Measurements from ENCODE around the gene UXS1. TPM values are rescaled to one million over a fixed set of nuclear protein-coding genes. Genes with fewer than 3 reads are reported as not detected.

Gene UXS1
- total RNA-seq, 1 experiment from 2014 or later, result 44.7 TPM

GRCh38 chr2:106113361-106113966 is 80.6 kb downstream of the UXS1 start (continued):
- TF ChIP-seq USF2 (CRISPR knock-in tag; IDR thresholded peaks at IDR 0.05), result no peak
- TF ChIP-seq RELA (CRISPR knock-in tag; IDR thresholded peaks at IDR 0.05; ENCODE audit: borderline replicate concordance), result no peak
- TF ChIP-seq TCF7 (CRISPR knock-in tag; IDR thresholded peaks at IDR 0.05; ENCODE audit: low read depth), result no peak
- no peak for TF ChIP-seq ZNF232 (CRISPR knock-in tag; IDR thresholded peaks at IDR 0.05)
- TF ChIP-seq ATF1 (CRISPR knock-in tag; IDR thresholded peaks at IDR 0.05), result no peak
- TF ChIP-seq MAX (CRISPR knock-in tag; IDR thresholded peaks at IDR 0.05), result no peak
- TF ChIP-seq TP53 (CRISPR knock-in tag; IDR thresholded peaks at IDR 0.05), result no peak
- no peak for TF ChIP-seq USF1 (CRISPR knock-in tag; IDR thresholded peaks at IDR 0.05)

- Mint-ChIP-seq H3K36me3 (peaks cover 34% of the 10 kb centered on the region), H3K9me3 (no peaks in the 10 kb centered on the region), H3K4me3 (no peak overlapping the region), H3K27me3 (ENCODE audit: low read depth) (no peaks in the 10 kb centered on the region; the same call in 1 of the 2 replicates), H3K4me1 (no peaks in the 10 kb centered on the region), H3K27ac (no peak overlapping the region)
- DNase-seq (ENCODE audit: low spot score) (no peak), ATAC-seq (no peak)
- no peak for TF ChIP-seq SMAD3 (CRISPR knock-in tag; IDR thresholded peaks at IDR 0.05; ENCODE audit: borderline replicate concordance)
- no peak for TF ChIP-seq TP53 (CRISPR knock-in tag; IDR thresholded peaks at IDR 0.05)
- no peak for TF ChIP-seq ZNF219 (CRISPR knock-in tag; IDR thresholded peaks at IDR 0.05; ENCODE audit: borderline replicate concordance)
- no peak for TF ChIP-seq ZNF512 (CRISPR knock-in tag; IDR thresholded peaks at IDR 0.05; ENCODE audit: borderline replicate concordance)
- TF ChIP-seq PRRX2 (CRISPR knock-in tag; IDR thresholded peaks at IDR 0.05), result no peak
- TF ChIP-seq IRF2 (CRISPR knock-in tag; IDR thresholded peaks at IDR 0.05; ENCODE audit: borderline replicate concordance, low read depth), result no peak
- no peak for TF ChIP-seq NR2C2 (CRISPR knock-in tag; IDR thresholded peaks at IDR 0.05)
- no peak for TF ChIP-seq ZNF532 (CRISPR knock-in tag; IDR thresholded peaks at IDR 0.05; ENCODE audit: borderline replicate concordance)
- TF ChIP-seq ELF4 (CRISPR knock-in tag; IDR thresholded peaks at IDR 0.05; ENCODE audit: low read depth), result no peak
- TF ChIP-seq TCF7 (CRISPR knock-in tag; IDR thresholded peaks at IDR 0.05; ENCODE audit: low read depth), result no peak
- TF ChIP-seq ZNF121 (CRISPR knock-in tag; IDR thresholded peaks at IDR 0.05), result no peak
- no peak for TF ChIP-seq FOXJ3 (CRISPR knock-in tag; IDR thresholded peaks at IDR 0.05; ENCODE audit: borderline replicate concordance)
- no peak for TF ChIP-seq PRDM15 (CRISPR knock-in tag; IDR thresholded peaks at IDR 0.05)
- CTCF ChIA-PET, result interaction anchor here (2.0 kb wide), 1 partner anchor 8 kb away, joined by 4 read pairs; no protein-coding TSS in a partner anchor
- POLR2A ChIA-PET, result no interaction called here
Measured at GRCh38 chr2:106111882-106112571, 82.1 kb downstream of the UXS1 start.

Data from WTC11 (cell line).